ENCODE measurements around the gene SPINDOC. TPM values are rescaled to one million over a fixed set of nuclear protein-coding genes. Genes with fewer than 3 reads are reported as not detected.

The SPINDOC gene
- total RNA-seq, 2 donors from 2014 or later, result 17.8 to 36.2 TPM

GRCh38 chr11:63875506-63876065 is 62.3 kb downstream of the SPINDOC start:
- TF ChIP-seq POLR2A (IDR thresholded peaks at IDR 0.05) (no peak), CTCF (IDR thresholded peaks at IDR 0.05) (no peak), POLR2AphosphoS5 (IDR thresholded peaks at IDR 0.05) (no peak)
- no peak overlapping the region for H3K27ac ChIP-seq
- no peak for DNase-seq (ENCODE audit: low spot score)
- no peaks in the 10 kb centered on the region for H3K27me3 ChIP-seq (replicated peaks; ENCODE audit: insufficient read depth)
- peaks cover 27% of the 10 kb centered on the region for H3K4me1 ChIP-seq (replicated peaks)
- no peaks in the 10 kb centered on the region for H3K9me3 ChIP-seq
- intact Hi-C loops (cut with DNase I), result no loop called here
- H3K36me3 ChIP-seq, result no peaks in the 10 kb centered on the region
- no peak overlapping the region for H3K4me3 ChIP-seq
- WGBS, result 89% methylated on average over 8 of the region's 8 CpGs

- Histone ChIP-seq H3K9me3 (no peaks in the 10 kb centered on the region), H3K27ac (no peak overlapping the region), H3K4me1 (replicated peaks) (peaks cover 19% of the 10 kb centered on the region), H3K27me3 (replicated peaks; ENCODE audit: insufficient read depth) (no peaks in the 10 kb centered on the region), H3K4me3 (no peak overlapping the region), H3K36me3 (no peaks in the 10 kb centered on the region)
- TF ChIP-seq CTCF (IDR thresholded peaks at IDR 0.05) (no peak), POLR2A (IDR thresholded peaks at IDR 0.05) (no peak), POLR2AphosphoS5 (IDR thresholded peaks at IDR 0.05) (no peak)
- DNase-seq (ENCODE audit: low spot score), result no peak
- WGBS, result 95% methylated on average over 6 of the region's 6 CpGs
- intact Hi-C loops (cut with DNase I), result no loop called here
Measured at GRCh38 chr11:63876616-63877015, 63.4 kb downstream of the SPINDOC start.

Small RNAs within 50 kb of the gene (small RNA-seq; reads per million reads assigned to genes)
- gene AP006289.1 (0 reads per million in 2 donors), gene RN7SL596P (0 reads per million in 2 donors)

Other genes with a start within 250 kb of the SPINDOC start
- gene PLAAT3, start 199.0 kb upstream of the SPINDOC start, total RNA-seq, result 100 to 1,000 TPM in 1 of 2 donors, 1 to 10 TPM in 1; 7.0 to 118 TPM
- 10 to 100 TPM; 46.7 to 64.3 TPM for gene ATL3, start 142.1 kb upstream of the SPINDOC start, total RNA-seq
- gene RTN3, start 132.0 kb upstream of the SPINDOC start, total RNA-seq, result 10 to 100 TPM; 74.1 to 88.8 TPM
- 10 to 100 TPM; 13.9 to 32.7 TPM for gene ZFTA, start 44.7 kb upstream of the SPINDOC start, total RNA-seq
- 10 to 100 TPM; 65.4 to 67.2 TPM for gene MARK2, start 25.7 kb downstream of the SPINDOC start, total RNA-seq
- 1 to 10 TPM in 1 of 2 donors, under 1 TPM in 1; 0.64 to 3.3 TPM for gene RCOR2, start 103.7 kb downstream of the SPINDOC start, total RNA-seq
- gene NAA40, start 125.5 kb downstream of the SPINDOC start, total RNA-seq, result 10 to 100 TPM; 23.3 to 24.7 TPM
- gene COX8A, start 161.2 kb downstream of the SPINDOC start, total RNA-seq, result 1,000 to 10,000 TPM in 1 of 2 donors, 100 to 1,000 TPM in 1; 597 to 1,196 TPM
- gene OTUB1, start 173.0 kb downstream of the SPINDOC start, total RNA-seq, result 100 to 1,000 TPM in 1 of 2 donors, 10 to 100 TPM in 1; 79.6 to 118 TPM
- under 1 TPM; 0.36 to 0.57 TPM for gene FLRT1, start 222.5 kb downstream of the SPINDOC start, total RNA-seq

All from prostate gland (tissue), 2 donors.